ENCODE data around the gene TRIM56. TPM values are rescaled to one million over a fixed set of nuclear protein-coding genes. Genes with fewer than 3 reads are reported as not detected.

Gene TRIM56
- total and polyA plus RNA-seq, 9 of the 15 experiments (the other 6 are each of a cell fraction or from before 2014, with no cell fraction given): 2.0 to 29.7 (median 11.6) TPM

GRCh38 chr7:101099969-101100781 is 14.9 kb downstream of the TRIM56 start (continued):
- TF ChIP-seq PATZ1 (CRISPR knock-in tag; IDR thresholded peaks at IDR 0.05; ENCODE audit: borderline replicate concordance) (no peak), RBM15 (IDR thresholded peaks at IDR 0.05; ENCODE audit: insufficient read depth, low read length) (no peak), ZFP36 (IDR thresholded peaks at IDR 0.05; ENCODE audit: low read depth, low read length, partially characterized antibody) (peak; percentile 99), RNF219 (CRISPR knock-in tag; IDR thresholded peaks at IDR 0.05) (no peak), NR2C2 (CRISPR knock-in tag; IDR thresholded peaks at IDR 0.05) (no peak), NR2C2 (tag; IDR thresholded peaks at IDR 0.05) (peak; percentile 81), FOS (IDR thresholded peaks at IDR 0.05; ENCODE audit: extremely low read depth, insufficient read length) (peak; percentile 79), SMARCC2 (IDR thresholded peaks at IDR 0.05; ENCODE audit: low read depth) (peak; percentile 97), TSHZ1 (CRISPR knock-in tag; IDR thresholded peaks at IDR 0.05) (no peak), E2F3 (CRISPR knock-in tag; IDR thresholded peaks at IDR 0.05) (peak; percentile 25; the same call in 1 of the 2 replicates), KDM2B (CRISPR knock-in tag; IDR thresholded peaks at IDR 0.05) (0 out of 2 replicates have a peak, but pooled peaks have one; percentile 59), RFX5 (IDR thresholded peaks at IDR 0.05; ENCODE audit: low read depth, low read length) (no peak), PYGO2 (tag; IDR thresholded peaks at IDR 0.05) (peak; percentile 66), ZNF121 (CRISPR knock-in tag; conservative IDR thresholded peaks at IDR 0.05) (no peak), GTF3C2 (IDR thresholded peaks at IDR 0.05; ENCODE audit: borderline replicate concordance, extremely low read depth, insufficient read length) (no peak)

All from K562 (cell line).